Stimulated activated CD4-positive, alpha-beta T cell treated with anti-CD3 and anti-CD28 coated beads, Interleukin-1b, Interleukin-23, amount 100 ng/mL, for 24 hours (primary cell): ENCODE data around the gene ISM1.
A peak's percentile ranks its signal among the peaks of the same experiment; 100 is the strongest.

Experiments
- DNase-seq, 4 experiments: peaks; one replicate each; pipeline ENCODE4 v3.0.0-alpha.2; 2020; ENCODE audit warnings: low read depth in 4 of 4, low spot score in 1 of 4

The ISM1 gene

GRCh38 chr20:13302647-13303450 lies 81.8 kb downstream of the ISM1 start:
- peak in 2 of 4 experiments; percentile 2 to 32 for DNase-seq

GRCh38 chr20:13305284-13305683 lies 84.2 kb downstream of the ISM1 start:
- no peak for DNase-seq

- no peak for DNase-seq
Observed at GRCh38 chr20:13307562-13308163, 86.6 kb downstream of the ISM1 start.

- no peak for DNase-seq
Observed at GRCh38 chr20:13312300-13312699, 91.2 kb downstream of the ISM1 start.

GRCh38 chr20:13313201-13313600 lies 92.1 kb downstream of the ISM1 start:
- no peak for DNase-seq

- no peak for DNase-seq
Observed at GRCh38 chr20:13317439-13317838, 96.4 kb downstream of the ISM1 start.

GRCh38 chr20:13318871-13319521 lies 97.9 kb downstream of the ISM1 start:
- DNase-seq = no peak

GRCh38 chr20:13320702-13321101 lies 99.6 kb downstream of the ISM1 start:
- DNase-seq = no peak

GRCh38 chr20:13321416-13321815 lies 100.3 kb downstream of the ISM1 start:
- DNase-seq = no peak

GRCh38 chr20:13322198-13322597 lies 101.1 kb downstream of the ISM1 start:
- DNase-seq = no peak

GRCh38 chr20:13322621-13323020 lies 101.5 kb downstream of the ISM1 start:
- no peak for DNase-seq

- no peak for DNase-seq
Observed at GRCh38 chr20:13325033-13325432, 104.0 kb downstream of the ISM1 start.

GRCh38 chr20:13325796-13326340 lies 104.8 kb downstream of the ISM1 start:
- DNase-seq = no peak

GRCh38 chr20:13331536-13331935 lies 110.5 kb downstream of the ISM1 start:
- no peak for DNase-seq

- no peak for DNase-seq
Observed at GRCh38 chr20:13333036-13333435, 112.0 kb downstream of the ISM1 start.

- no peak for DNase-seq
Observed at GRCh38 chr20:13333793-13334192, 112.7 kb downstream of the ISM1 start.

GRCh38 chr20:13336308-13337089 lies 115.4 kb downstream of the ISM1 start:
- DNase-seq = no peak

- no peak for DNase-seq
Observed at GRCh38 chr20:13337090-13337784, 116.2 kb downstream of the ISM1 start.

GRCh38 chr20:13338097-13338661 lies 117.1 kb downstream of the ISM1 start:
- DNase-seq = no peak

GRCh38 chr20:13338999-13339411 lies 117.9 kb downstream of the ISM1 start:
- no peak for DNase-seq
